HG02973 (cell line): Measurements from ENCODE around the gene ASTN2.

ENCODE experiments used
- ATAC-seq: cut with Tn5 transposase; IDR thresholded peaks from one replicate; pipeline ENCODE4 v1.9.1; 2021; ENCODE audit warnings: moderate library complexity; ENCODE audit not compliant: unreplicated experiment

ASTN2 gene

GRCh38 chr9:117029341-117029740 lies 385.5 kb downstream of the ASTN2 start:
- ATAC-seq, result no peak

GRCh38 chr9:117028103-117028858 lies 386.6 kb downstream of the ASTN2 start:
- ATAC-seq, result no peak

- ATAC-seq, result no peak
Measured at GRCh38 chr9:117021906-117022305, 393.0 kb downstream of the ASTN2 start.

- ATAC-seq, result no peak
Measured at GRCh38 chr9:117018966-117019617, 395.8 kb downstream of the ASTN2 start.

- ATAC-seq, result no peak
Measured at GRCh38 chr9:117017414-117017985, 397.4 kb downstream of the ASTN2 start.

- no peak for ATAC-seq
Measured at GRCh38 chr9:117014061-117014460, 400.8 kb downstream of the ASTN2 start.

- ATAC-seq, result no peak
Measured at GRCh38 chr9:117013440-117013995, 401.3 kb downstream of the ASTN2 start.

- no peak for ATAC-seq
Measured at GRCh38 chr9:117010061-117010460, 404.8 kb downstream of the ASTN2 start.

GRCh38 chr9:117008876-117009275 lies 406.0 kb downstream of the ASTN2 start:
- ATAC-seq, result no peak

- ATAC-seq, result no peak
Measured at GRCh38 chr9:117008461-117008860, 406.4 kb downstream of the ASTN2 start.

- no peak for ATAC-seq
Measured at GRCh38 chr9:117002686-117003085, 412.2 kb downstream of the ASTN2 start.

- ATAC-seq, result no peak
Measured at GRCh38 chr9:117000834-117001233, 414.0 kb downstream of the ASTN2 start.

- no peak for ATAC-seq
Measured at GRCh38 chr9:117000196-117000723, 414.6 kb downstream of the ASTN2 start.

- ATAC-seq, result no peak
Measured at GRCh38 chr9:116998305-116998704, 416.6 kb downstream of the ASTN2 start.

GRCh38 chr9:116992865-116993264 lies 422.0 kb downstream of the ASTN2 start:
- no peak for ATAC-seq

- ATAC-seq, result no peak
Measured at GRCh38 chr9:116991051-116991450, 423.8 kb downstream of the ASTN2 start.

- ATAC-seq, result no peak
Measured at GRCh38 chr9:116990592-116990991, 424.3 kb downstream of the ASTN2 start.

GRCh38 chr9:116987721-116988485 lies 427.0 kb downstream of the ASTN2 start:
- no peak for ATAC-seq

- no peak for ATAC-seq
Measured at GRCh38 chr9:116986015-116986414, 428.8 kb downstream of the ASTN2 start.

GRCh38 chr9:116985596-116985995 lies 429.3 kb downstream of the ASTN2 start:
- no peak for ATAC-seq

- no peak for ATAC-seq
Measured at GRCh38 chr9:116984111-116984510, 430.7 kb downstream of the ASTN2 start.
